CD4-positive, alpha-beta T cell treated with Interferon alpha-2 for 1 hour (primary cell): ENCODE measurements around the gene RPS6KA2.

ENCODE experiments used
- DNase-seq, 2 donors: peaks; one replicate each; pipeline ENCODE4 v3.0.0-alpha.2; 2020 to 2022

RPS6KA2 gene

DNA sequence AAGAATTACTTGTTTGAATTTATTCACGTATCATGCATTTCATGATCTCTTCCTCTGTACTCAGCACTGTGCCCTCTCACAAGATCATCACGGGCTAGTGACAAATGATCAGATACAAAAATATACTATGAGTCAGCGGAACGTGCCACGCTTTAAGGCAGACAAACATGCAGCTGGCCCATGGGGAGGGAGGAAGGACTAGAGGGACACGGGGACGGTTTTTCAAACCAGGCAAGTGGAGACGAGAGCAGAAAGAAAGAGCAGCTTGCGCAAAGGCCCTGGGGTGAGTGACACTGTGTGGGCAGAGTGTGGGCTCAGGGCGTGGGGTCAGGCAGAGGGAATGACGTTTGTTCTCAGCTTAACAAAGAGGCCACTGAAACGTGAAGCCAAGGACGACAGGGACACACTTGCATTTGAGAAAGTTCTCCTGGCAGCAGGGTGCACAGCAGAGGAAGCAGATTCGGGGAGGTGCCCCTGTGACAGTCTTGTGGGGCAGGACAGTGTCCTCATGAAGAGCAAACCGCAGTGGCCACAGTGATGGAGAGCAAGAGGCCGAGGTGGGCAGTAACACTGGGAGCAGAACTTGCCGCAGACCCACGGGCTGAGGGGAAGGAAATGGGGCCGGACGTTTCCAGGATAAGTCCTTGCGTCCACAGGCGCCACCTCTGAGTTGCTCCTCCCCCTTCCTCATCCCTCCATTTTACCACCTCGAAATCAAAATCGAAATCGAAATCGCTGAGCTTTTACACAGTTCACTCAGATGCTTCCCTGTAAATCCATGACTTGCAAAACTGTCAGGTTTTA is 6.9 kb upstream of the RPS6KA2 start:
- DNase-seq, result no peak

DNA sequence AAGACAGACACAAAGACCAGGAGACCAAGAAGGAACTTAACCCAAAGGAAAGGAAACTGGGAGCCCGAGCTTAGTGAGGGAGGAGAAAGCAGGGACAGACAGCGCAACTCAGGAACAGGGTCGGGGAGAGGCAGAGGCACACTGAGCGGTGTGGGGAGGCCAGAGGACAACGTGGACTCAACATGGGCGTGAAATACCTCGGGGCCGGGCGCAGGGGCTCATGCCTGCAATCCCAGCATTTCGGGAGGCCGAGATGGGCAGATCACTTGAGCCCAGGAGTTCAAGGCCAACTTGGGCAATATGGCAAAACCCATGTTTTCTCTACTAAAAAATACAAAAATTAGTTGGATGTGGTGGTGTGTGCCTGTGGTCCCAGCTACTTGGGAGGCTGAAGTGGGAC is 5.7 kb upstream of the RPS6KA2 start:
- DNase-seq, result no peak

DNA sequence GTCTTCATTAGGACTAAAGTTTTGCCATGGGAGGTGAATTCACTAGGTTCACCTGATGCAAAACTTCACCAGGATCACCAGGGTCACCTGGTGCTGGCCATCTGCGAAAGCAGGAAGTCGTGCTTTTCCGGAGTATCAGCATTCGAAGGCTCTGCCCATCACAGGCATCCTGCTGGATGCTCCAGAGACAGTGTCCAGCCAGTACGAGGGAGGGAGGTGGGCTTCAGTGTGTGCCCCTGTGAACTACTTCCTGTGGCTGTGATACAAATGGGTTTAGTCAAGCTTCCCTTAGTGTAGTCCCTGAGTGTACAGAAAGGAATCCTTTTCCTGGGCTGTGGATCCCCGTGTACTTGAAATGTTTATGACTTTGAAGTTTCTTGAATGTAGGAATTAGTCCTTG is 3.4 kb upstream of the RPS6KA2 start:
- no peak for DNase-seq

DNA sequence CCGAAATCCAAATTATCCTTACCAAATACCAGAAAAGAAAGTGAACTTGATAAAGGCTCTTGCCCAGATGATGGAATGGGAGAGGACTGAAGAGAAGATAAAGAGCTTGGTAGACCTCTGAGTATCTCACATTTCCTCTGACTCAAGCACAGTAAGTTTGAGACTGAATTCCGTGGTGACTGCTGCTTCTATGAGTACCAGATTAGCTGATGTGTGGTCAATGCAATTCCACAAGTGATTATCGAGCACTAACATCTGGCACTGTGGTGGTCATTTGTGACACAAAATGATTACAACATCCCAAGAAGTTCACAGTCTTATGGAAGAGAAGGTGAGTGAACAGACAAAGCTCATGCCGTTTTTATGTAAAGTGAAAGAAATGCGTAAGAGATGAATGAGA is 2.6 kb upstream of the RPS6KA2 start:
- no peak for DNase-seq

DNA sequence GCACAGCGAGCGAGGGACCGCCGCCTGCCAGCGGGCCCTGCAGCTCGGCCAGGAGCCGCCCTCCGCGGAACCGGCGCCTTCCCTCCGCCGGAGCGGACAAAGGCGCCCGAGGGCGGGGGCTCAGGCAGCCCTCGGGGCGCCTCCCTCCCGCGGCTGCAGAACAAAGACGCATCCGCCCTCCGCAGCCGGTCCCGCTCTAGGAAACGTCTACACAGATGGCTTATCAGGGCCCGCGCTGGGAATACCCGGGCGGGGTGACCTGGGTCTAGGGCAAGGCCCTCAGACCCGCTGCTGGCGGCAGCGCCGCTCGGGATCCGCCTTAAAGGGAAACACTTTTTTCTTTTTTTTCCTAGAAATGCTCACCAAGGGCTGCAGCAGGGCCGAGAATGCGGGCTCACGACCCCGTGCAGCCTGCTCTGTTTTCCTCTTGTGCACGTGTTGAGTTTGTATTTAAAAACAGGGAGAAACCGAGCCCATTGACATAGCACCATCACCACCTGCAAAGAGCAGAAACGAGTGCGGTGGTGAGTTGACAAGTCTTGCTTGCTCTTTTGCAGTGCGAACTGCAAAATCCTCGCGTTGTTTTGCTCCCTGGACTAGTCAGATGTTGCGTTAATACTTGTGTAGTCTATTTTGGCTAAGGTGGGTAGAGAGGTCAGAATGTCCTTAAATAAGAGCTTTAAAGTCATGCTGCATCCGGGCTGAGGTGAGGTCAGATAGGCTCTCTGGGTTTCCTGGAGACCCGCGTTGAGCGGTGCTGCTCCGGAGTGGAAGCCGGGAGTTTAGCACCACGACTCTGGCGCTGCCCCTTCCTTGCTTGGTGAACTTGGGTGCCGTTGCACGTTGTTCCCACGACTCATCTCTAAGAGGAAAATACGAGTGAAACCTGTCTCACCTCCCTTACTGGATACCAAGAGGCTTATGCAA is 1.1 kb upstream of the RPS6KA2 start:
- DNase-seq, result peak; percentile 38 to 63

DNA sequence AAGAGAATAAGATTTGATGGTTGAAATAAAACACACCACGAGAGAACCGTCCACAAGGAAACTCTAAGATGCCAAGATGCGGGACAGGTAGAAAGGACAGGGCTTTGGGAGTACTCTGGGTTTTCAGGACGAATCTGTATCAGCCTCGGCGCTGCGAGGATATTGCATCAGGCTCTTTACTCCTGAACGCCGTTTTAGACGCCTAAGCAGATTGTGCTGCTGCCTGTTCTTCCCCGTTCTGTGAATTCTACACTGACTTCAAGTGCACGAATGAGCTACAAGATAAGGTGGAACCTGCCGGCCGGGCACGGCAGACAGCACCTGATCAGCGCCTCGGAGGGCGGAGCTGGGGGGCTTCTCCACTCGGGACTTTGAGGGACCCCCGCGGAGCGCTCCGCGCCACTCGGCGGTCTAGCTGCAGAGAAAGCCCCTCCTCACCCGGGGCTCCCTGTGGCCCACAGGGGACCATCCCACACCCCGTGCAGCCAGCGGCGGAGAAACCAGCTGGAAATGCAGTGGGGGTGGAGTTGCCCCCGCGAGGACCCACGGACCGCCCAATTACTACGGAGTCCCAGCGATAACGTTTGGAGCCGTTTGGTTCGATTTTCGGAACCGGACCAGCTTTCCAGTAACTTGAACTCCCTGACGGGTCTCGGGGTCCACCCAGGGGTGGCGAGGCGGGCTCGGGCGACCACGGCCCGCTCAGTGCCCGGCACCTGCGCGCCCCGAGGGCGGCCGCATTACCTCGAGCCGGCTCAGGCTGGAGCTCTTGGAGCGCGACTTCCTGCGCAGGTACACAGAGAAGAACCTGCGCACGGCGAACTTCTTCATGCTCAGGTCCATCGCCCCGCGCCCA is 646 bp downstream of the RPS6KA2 start:
- DNase-seq, result peak in 1 of 2 donors; percentile 23

DNA sequence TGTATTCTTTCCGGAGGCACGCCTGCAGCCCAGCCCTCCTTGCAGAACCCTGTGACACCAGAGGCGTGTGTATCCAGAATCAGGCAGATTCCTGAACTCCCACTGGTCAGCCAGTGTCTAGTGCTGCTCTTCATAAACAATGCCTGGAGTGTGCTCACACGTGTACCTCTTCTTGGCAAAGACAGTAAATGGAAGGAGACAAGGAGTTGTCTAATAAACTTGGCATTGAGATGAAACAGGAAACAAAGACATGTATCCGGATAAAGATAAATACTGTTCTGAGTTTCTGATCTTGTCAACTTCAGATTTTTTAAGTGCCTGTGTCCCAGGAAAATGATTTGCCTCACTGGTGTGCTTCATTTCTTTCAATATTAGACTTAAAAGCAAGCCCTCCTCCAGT is 1.7 kb downstream of the RPS6KA2 start:
- DNase-seq, result no peak

DNA sequence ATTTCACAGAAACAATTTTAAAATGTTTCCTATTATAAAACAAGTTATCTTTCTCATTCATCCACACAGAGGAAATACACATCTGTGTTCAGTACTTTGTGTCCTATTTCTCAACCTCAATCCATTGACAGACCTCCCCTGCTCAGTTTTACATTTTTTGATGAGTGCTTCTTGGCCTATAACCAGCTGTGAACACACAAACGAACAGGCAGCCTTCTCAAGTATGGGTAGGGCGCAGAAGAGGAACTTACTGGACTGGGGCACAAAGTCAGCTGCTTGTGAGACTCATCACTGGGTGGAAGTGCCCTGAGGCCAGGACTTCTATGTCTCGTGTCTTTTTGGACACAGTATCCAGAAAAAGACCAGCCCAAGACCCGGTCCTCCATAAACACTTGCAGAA is 2.8 kb downstream of the RPS6KA2 start:
- DNase-seq, result no peak

DNA sequence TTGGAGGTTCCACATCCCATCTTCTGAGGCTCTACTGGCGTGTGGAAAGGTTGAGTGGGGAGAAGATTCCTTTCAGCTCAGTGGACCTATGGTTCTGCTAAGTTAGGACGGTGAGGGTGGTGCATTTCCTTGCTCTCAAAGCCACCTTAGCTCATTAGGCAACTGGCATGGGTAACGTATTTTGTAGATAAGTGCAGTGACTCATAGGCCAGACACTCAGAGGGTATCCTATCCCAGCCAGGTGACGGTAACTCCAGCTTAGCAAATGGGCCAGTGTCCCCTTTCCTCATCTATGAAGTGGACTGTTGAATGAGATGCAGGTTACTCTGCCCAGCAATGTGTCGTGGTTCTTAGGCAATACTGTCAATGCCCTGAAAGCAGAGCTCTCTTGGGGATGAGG is 3.7 kb downstream of the RPS6KA2 start:
- DNase-seq, result no peak

DNA sequence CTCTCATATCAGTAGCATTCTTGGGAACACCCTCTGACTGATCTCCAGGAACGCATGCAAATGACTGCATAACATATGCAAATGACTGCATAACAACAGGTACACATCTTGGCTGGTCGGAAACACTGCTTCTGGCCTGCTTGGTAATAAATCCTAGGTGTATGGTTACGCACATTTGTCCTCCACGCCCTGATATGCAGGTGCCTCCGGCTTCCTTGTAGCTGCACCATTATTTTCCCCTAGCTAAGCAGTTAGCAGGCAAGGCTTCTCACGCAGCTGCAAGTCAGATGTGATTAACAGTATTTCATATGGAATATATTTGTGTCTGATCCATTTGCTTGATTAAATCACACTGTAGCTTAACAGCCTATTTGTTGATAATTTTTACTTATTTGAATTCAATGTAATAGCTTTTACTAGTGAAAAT is 5.9 kb downstream of the RPS6KA2 start:
- no peak for DNase-seq

DNA sequence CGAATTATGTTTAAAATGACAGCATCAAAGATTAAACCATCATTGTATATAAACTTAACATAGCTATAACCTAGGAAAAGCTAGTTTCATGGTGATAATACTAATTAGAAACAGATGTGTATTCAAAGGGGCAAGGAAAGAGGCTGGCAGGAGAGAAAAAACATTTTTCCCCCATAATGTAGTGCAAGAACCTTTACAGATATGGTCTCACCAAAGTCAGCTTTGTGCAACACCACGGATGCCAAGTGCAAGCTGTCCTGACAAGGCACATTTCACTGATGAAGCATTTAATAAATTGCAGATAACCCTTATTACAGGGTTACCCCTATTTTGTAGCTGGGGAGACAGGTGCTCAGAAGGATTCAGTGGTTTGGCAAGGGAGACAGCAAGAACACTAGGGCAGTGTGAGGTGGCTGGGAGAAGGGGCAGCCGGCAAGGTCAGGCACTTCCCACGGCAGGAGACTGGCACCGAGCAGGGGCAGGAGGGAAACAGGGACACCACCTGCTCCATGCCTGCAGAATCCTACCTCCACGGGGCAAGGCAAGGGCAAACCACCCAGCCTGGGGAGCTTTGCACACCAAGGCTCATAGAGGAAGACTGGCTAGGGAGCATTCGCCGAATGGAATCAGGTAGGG is 6.5 kb downstream of the RPS6KA2 start:
- no peak for DNase-seq

DNA sequence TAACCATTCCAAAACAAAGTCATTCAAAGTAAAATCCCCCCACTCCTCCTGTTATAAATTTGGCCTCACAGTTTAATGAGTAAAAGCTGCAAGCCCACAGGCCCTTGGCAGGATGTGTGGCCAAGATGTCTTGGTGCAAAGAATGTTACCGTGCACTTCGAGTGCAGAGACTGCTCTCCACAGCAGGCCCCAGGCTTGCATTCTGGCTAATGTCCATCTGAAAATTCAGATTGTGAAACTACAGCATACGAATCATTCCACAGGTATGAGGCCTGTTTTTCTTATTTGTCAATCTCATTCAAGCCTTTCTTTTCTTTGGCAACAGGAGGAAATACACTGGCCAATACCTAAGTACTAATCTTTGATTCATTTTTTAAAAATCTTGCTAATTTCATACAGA is 7.1 kb downstream of the RPS6KA2 start:
- DNase-seq, result no peak

DNA sequence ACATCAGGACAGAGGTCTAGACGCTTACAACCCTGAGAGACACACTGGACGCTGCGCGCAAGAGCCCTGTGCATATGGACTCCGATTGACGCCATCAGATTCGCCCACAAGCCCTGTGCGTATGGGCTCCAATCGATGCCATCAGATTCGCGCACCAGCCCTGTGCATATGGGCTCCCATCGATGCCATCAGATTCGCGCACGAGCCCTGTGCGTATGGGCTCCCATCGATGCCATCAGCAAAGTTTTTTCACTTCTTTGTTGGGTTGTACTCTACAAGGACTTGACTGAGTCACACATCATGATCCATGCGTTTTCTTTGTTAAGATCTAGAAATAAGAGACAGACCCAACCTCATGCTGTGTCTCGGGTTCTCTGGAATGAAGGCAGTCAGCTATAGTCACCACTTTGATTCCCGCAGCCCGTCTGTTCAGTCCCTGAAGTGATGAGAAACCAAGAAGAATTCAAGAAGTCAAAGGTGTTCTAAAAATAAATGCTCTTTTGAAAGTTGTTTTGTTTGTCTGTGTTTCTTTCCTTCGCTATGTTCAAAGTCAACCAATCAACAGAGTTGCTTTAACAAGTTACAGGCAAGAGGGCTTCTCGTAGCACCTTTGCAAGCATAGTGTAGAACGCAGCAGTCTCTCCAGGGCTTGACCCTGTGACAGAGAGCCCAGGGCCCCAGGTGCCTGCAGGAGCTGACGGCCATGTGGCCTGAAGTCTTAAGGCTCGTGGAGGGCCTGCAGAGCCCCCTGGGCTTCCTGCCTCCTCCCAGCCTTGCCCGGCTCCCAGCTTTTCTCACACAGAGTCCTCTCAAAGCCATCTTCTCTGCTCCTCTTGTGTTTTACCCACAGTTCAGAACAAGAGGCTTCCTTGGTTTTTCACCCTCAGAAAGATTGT is 7.9 kb downstream of the RPS6KA2 start:
- no peak for DNase-seq

DNA sequence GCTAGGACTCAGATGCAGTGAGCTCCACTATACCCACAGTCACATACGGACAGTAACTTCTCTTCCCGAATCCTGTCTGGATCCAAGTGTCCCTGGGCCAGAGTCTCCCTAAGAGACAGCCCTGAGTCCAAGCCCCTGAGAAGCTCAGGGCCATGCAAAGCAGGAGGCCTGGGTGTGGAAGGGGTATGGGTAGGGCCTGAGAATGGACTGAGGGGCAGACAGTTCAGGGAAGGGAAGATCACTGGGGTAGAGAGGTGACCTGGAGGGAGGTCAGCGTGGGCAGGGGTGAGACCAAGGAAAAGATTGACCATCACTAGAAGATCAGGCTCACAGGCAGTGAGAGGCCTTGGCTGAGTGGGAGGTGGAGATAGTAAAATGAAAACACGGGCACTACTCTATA is 8.8 kb downstream of the RPS6KA2 start:
- no peak for DNase-seq

DNA sequence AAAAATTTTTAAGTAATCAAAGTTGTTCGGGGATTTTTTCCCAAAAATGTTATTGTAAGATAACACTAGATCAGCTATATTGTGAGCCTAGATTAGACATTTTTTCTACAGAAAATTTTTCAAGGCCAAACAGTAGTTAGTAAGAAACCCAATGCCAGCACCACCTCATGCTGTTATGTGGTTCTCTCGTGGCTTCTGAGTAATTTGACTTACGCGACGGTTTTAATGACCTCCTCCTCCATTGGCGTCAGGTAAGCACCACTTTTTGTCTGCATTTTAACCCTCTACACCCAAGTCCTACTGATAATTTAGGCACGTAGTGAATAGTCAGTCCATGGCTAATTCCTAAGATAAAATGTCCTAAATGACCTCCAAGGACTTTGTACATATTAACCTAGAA is 9.7 kb downstream of the RPS6KA2 start:
- DNase-seq, result no peak

DNA sequence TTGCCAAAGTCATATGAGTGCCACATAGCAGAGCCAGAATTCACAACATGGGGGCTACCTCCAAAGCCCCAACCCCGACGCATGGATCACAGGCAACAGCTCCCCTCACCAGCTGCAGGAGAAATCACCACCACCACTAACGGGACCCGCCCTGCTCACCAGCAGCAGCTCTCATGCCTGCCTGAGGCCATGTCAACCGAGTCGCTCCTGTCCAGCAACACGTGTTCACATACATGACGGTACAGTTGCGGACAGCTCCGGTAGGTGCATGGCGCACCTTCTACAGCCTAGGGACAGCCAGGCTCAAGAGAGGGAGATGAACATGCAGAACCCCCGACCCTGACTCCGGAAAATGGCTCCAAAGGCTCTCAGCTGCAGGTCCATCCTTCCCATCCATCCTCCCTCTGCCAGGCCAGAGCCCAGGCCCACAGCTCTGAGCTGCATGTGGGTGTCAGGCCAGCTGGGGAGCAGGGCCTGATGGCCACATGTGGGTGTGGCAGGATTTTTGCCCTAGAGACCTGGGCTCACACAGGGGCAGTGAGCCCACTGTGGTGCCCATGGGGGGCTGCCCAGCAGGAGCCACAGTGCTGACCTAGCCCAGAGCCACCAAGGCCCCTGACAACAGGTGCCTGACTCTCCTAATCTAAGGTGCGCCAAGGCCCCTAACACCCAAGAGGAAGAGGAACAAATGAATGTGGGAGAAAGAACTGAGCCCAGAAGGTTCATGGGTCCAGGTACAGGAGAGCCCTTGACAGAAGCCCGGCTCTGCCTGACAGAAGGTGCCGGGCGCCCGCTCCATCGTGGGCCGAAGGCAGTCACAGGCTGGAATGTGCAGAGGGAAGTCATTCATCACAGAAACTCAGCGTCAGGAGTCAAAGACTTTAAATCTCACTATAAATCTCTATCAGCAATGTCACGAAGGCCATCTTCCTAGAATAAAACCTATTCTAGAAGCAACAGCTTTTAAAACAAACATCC is 10.5 kb downstream of the RPS6KA2 start:
- DNase-seq, result no peak

DNA sequence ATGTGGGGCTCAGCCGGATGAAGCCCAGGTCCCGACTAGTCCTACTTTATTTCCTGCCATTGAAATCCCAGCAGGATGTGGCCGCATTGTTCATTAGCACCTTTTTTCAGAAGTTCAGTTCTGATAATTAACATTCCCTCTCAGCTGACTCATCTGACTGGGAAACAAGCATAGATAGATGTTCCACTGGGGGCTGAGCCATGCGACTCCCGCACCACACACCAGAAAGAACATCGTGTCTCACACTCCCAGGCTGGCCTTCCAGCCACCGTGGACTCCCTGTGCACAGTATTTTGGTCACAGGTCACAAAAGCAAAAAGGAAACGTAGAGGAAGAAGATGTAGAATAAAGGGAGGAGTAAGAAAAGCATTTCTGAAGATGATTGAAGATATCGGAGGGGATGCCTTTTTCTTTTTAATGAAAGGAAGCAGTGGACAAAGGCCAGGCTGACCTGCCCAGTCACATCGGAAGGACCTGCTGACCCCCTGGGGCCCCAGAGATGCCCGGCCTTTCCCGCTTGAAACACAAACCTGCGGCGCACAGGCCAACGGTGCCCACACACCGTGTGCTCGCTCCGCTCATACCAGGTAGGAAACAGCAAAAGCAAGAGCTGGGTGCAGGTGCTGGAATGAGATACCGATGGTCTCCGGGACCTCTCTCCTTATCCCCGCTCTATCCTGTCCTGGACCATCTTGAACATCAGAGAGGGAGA is 11.8 kb downstream of the RPS6KA2 start:
- no peak for DNase-seq

DNA sequence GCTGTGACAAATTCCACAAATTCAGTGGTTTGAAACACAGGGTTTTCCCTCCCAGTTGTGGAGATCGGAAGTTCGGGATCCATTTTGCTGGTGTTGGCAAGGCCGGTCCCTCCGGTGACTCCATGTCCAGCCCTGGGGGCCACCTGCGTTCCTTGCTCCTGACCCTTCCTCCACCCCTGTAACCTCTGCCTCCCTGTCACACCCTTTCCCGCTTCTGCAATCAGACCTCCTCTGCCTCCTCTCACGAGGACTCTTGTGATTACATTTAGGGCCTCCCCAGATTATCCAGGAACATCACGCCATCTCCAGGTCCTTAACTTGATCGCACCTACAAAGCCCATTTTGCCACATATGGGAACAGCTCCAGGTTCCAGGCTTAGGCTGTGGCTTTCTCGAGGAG is 12.5 kb downstream of the RPS6KA2 start:
- no peak for DNase-seq

DNA sequence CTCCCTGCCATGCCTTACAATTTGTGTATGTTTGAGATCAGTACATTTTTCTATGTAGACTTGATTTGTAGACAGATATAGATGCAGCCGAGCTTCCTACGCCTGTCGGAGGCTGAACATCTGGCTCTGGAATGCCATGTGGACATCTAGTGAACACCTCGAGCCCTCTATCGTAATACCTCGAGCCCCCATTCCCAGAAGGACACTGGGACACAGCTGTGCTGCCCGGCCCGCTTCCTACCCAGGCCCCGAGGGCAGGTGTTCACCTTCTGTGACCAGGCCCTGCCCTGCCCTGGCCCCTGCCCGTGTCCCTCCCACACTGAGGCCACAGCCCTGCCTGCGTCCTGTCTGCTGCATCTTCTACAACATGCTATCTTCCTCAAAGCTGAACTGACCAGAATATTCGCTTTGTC is 12.9 kb downstream of the RPS6KA2 start:
- no peak for DNase-seq

DNA sequence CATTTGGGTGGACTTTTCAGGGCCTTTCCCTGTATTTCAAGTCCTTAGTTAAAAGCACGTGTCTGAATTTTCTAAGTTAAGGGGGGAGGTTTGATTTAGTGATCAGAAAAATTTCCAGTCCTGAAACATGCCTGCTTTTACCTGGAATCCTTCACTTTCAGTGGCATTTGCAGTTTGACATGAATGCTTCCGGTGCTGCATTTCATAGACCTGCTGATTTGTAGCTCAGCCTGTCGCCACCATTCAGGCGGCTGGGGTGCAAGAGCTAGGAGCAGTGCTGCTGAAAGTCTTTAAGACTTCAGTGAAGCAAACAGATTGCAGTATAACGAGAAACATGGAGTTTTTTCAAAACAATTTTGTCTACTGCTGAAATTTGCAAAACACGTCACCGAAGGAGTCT is 14.0 kb downstream of the RPS6KA2 start:
- no peak for DNase-seq
